HepG2 (cell line): ENCODE data around the gene NDRG2. TPM values are rescaled to one million over a fixed set of nuclear protein-coding genes. Genes with fewer than 3 reads are reported as not detected.

Experiments
- CSRNP1 ChIP-seq: sonication (generic); formaldehyde crosslinking; IDR thresholded peaks from 2 replicates; pipeline ENCODE4 v1.8.1; 2023; ENCODE audit warnings: mild to moderate bottlenecking, missing genetic modification reagents
- DRAP1 ChIP-seq: IDR thresholded peaks from 2 replicates; pipeline ENCODE4 v1.6.1; 2016; ENCODE audit warnings: missing genetic modification reagents, missing compliant biosample characterization
- GPBP1L1 ChIP-seq: sonication (generic); formaldehyde crosslinking; IDR thresholded peaks from 2 replicates; pipeline ENCODE4 v1.5.0; 2020; ENCODE audit warnings: mild to moderate bottlenecking, missing genetic modification reagents
- HDAC2 ChIP-seq: sonication (generic); formaldehyde crosslinking; IDR thresholded peaks from 2 replicates; pipeline ENCODE4 v1.4.0; 2020; ENCODE audit warnings: missing genetic modification reagents
- HNRNPUL1 ChIP-seq: fragments of 200-400 bp; formaldehyde crosslinking; IDR thresholded peaks from 2 replicates; pipeline ENCODE4 v1.6.1; 2017; ENCODE audit warnings: low read depth, mild to moderate bottlenecking, low read length, moderate library complexity
- KDM5A ChIP-seq: fragments of 200-600 bp; sonication (generic); IDR thresholded peaks from 2 replicates; pipeline ENCODE4 v1.7.0; 2018; ENCODE audit warnings: antibody characterized with exemption, mild to moderate bottlenecking, low read length, borderline replicate concordance
- KLF16 ChIP-seq, 2 experiments: sonication (generic) in 1 of 2; formaldehyde crosslinking in 1 of 2; IDR thresholded peaks; 2 replicates each; pipeline versions ENCODE4 v1.6.1 to v1.8.0; 2016 to 2023; ENCODE audit warnings: missing genetic modification reagents in 2 of 2, missing compliant biosample characterization in 1 of 2
- MTA1 ChIP-seq: sonication (generic); formaldehyde crosslinking; IDR thresholded peaks from 2 replicates; pipeline ENCODE4 v1.4.0; 2020; ENCODE audit warnings: missing genetic modification reagents, mild to moderate bottlenecking, borderline replicate concordance
- NR0B2 ChIP-seq: sonication (generic); formaldehyde crosslinking; IDR thresholded peaks from 2 replicates; pipeline ENCODE4 v1.4.0; 2020; ENCODE audit warnings: mild to moderate bottlenecking, missing genetic modification reagents
- RBFOX2 ChIP-seq: fragments of 200-400 bp; formaldehyde crosslinking; IDR thresholded peaks from 2 replicates; pipeline ENCODE4 v1.6.1; 2017; ENCODE audit warnings: low read depth, mild to moderate bottlenecking, low read length
- RCOR2 ChIP-seq: IDR thresholded peaks from 2 replicates; pipeline ENCODE4 v1.6.1; 2016; ENCODE audit warnings: missing biosample characterization, missing genetic modification reagents
- RFX1 ChIP-seq: fragments of 450-650 bp; IDR thresholded peaks from 2 replicates; pipeline ENCODE4 v1.6.1; 2017
- SAP130 ChIP-seq: IDR thresholded peaks from 2 replicates; pipeline ENCODE4 v1.6.1; 2016; ENCODE audit warnings: low read depth
- SIX4 ChIP-seq: sonication (generic); formaldehyde crosslinking; IDR thresholded peaks from 2 replicates; pipeline ENCODE4 v1.4.0; 2020; ENCODE audit warnings: missing genetic modification reagents
- SMAD1 ChIP-seq: sonication (generic); formaldehyde crosslinking; IDR thresholded peaks from 2 replicates; pipeline ENCODE4 v1.4.0; 2020; ENCODE audit warnings: missing genetic modification reagents, low read depth, mild to moderate bottlenecking, borderline replicate concordance
- WIZ ChIP-seq: sonication (generic); formaldehyde crosslinking; IDR thresholded peaks from 2 replicates; pipeline ENCODE4 v1.5.1; 2020; ENCODE audit warnings: mild to moderate bottlenecking, missing genetic modification reagents
- ZBTB7A ChIP-seq: sonication (generic); formaldehyde crosslinking; IDR thresholded peaks from 2 replicates; pipeline ENCODE4 v1.8.0; 2022; ENCODE audit warnings: mild to moderate bottlenecking, missing genetic modification reagents
- ZBTB7B ChIP-seq: sonication (generic); formaldehyde crosslinking; IDR thresholded peaks from 2 replicates; pipeline ENCODE4 v1.4.0; 2020; ENCODE audit warnings: missing genetic modification reagents
- ZFAT ChIP-seq: sonication (generic); formaldehyde crosslinking; conservative IDR thresholded peaks from 2 replicates; pipeline ENCODE4 v1.8.1; 2023; ENCODE audit warnings: missing genetic modification reagents, inconsistent platforms
- ZNF317 ChIP-seq: sonication (generic); formaldehyde crosslinking; IDR thresholded peaks from 2 replicates; pipeline ENCODE4 v1.5.0; 2020; ENCODE audit warnings: mild to moderate bottlenecking, missing genetic modification reagents
- ZNF414 ChIP-seq: sonication (generic); formaldehyde crosslinking; IDR thresholded peaks from 2 replicates; pipeline ENCODE4 v1.5.0; 2020; ENCODE audit warnings: missing genetic modification reagents
- ZNF713 ChIP-seq: sonication (generic); formaldehyde crosslinking; IDR thresholded peaks from 2 replicates; pipeline ENCODE4 v1.4.0; 2020; ENCODE audit warnings: mild to moderate bottlenecking, missing genetic modification reagents
- ZNF724P ChIP-seq: sonication (generic); formaldehyde crosslinking; IDR thresholded peaks from 2 replicates; pipeline ENCODE4 v1.8.0; 2022; ENCODE audit warnings: missing genetic modification reagents, borderline replicate concordance
- polyA plus RNA-seq, 8 experiments: library from polyadenylated mRNA; depleted of rRNA in 3 of 8; stranded (reverse) in 7 of 8; unstranded in 1 of 8; fragments of >200 nt; fragmentation: Illumina TruSeq in 4 of 8; extraction: Trizol in 4 of 8; gene quantifications; 2 replicates each; pipeline versions ENCODE4 v1.2.1 to v1.2.3, GENCODE V29; 2011 to 2016; ENCODE audit warnings: low read depth in 4 of 8, missing spikeins in 1 of 8, mixed read lengths in 1 of 8; ENCODE audit not compliant: insufficient read depth in 1 of 8
- total RNA-seq, 5 experiments: library from RNA; depleted of rRNA; stranded (reverse); fragments of >200 nt; fragmentation: Illumina TruSeq; extraction: Trizol; gene quantifications; 2 replicates each; pipeline ENCODE4 v1.2.3, GENCODE V29; 2016; ENCODE audit warnings: low read depth in 1 of 5

NDRG2 gene
- total and polyA plus RNA-seq, 2 of the 13 experiments (the other 11 are each of a cell fraction or from before 2014, with no cell fraction given) = 27.2 to 189 TPM

- TF ChIP-seq ZNF713 (CRISPR knock-in tag) = no peak
- no peak for TF ChIP-seq ZNF724P (CRISPR knock-in tag)
- TF ChIP-seq SMAD1 (CRISPR knock-in tag) = no peak
- no peak for TF ChIP-seq RFX1
- 0 out of 2 replicates have a peak, but pooled peaks have one; percentile 15 for TF ChIP-seq ZBTB7B
- TF ChIP-seq ZNF414 (CRISPR knock-in tag) = 0 out of 2 replicates have a peak, but pooled peaks have one; percentile 37
- peak; percentile 99 for TF ChIP-seq ZFAT
- 0 out of 2 replicates have a peak, but pooled peaks have one; percentile 30 for TF ChIP-seq WIZ (CRISPR knock-in tag)
- TF ChIP-seq HNRNPUL1 = no peak
- no peak for TF ChIP-seq NR0B2 (CRISPR knock-in tag)
- no peak for TF ChIP-seq CSRNP1
- TF ChIP-seq SIX4 = no peak
- TF ChIP-seq SAP130 (CRISPR knock-in tag) = 0 out of 2 replicates have a peak, but pooled peaks have one; percentile 19
- TF ChIP-seq MTA1 (CRISPR knock-in tag) = no peak
- no peak for TF ChIP-seq RBFOX2
- TF ChIP-seq KLF16 (CRISPR knock-in tag; IDR thresholded peaks at IDR 0.05) = 0 out of 4 replicates have a peak, but pooled peaks of 1 of the 2 experiments have one; percentile 43
- TF ChIP-seq GPBP1L1 = no peak
- TF ChIP-seq HDAC2 (CRISPR knock-in tag) = 0 out of 2 replicates have a peak, but pooled peaks have one; percentile 36
- 0 out of 2 replicates have a peak, but pooled peaks have one; percentile 40 for TF ChIP-seq KDM5A
- no peak for TF ChIP-seq ZBTB7A (CRISPR knock-in tag)
- TF ChIP-seq ZNF317 (CRISPR knock-in tag) = 0 out of 2 replicates have a peak, but pooled peaks have one; percentile 60
- no peak for TF ChIP-seq DRAP1 (CRISPR knock-in tag)
- 0 out of 2 replicates have a peak, but pooled peaks have one; percentile 43 for TF ChIP-seq RCOR2
Observed at GRCh38 chr14:21060614-21061346, 35.9 kb upstream of the NDRG2 start (continued).
